ENCODE results near the gene NRBF2.

Gene NRBF2

DNA sequence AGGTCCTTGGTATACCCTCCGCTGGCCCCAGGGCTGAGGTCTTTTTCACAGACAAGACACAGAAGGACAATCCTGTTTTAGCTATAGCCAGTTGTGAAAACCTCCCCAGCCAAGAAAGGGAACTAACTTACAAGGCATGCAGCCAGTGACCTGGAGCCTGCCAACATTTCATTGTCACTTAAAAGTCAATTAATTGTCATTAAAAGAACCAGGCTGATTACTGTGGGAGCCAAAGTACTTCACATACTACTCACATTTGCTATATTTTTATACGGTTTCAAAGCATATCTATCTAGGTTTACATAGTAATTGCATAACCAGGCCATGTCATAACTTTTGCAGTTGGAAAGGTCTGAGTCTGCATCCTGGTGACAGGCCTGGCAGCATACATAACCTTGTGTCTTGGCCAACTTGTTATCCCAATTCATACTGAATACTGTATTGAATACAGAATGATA, 31.1 kb downstream of the NRBF2 start:
- no peak for DNase-seq (ENCODE audit: low read depth)

DNA sequence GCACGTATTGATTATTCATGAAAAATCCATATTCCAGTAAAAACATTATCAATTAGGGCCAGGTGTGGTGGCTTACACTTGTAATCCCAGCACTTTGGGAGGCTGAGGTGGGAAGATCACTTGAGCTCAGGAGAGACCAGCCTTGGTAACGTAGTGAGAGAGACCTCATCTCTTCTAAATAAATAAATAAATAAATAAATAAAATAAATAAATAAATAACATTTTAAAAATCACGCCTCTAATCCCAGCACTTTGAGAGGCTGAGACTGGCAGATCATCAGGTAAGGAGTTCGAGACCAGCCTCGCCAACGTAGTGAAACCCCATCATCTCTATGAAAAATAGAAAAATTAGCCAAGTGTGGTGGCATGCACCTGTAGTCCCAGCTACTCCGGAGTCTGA, 32.1 kb downstream of the NRBF2 start:
- DNase-seq (ENCODE audit: low read depth), result no peak

DNA sequence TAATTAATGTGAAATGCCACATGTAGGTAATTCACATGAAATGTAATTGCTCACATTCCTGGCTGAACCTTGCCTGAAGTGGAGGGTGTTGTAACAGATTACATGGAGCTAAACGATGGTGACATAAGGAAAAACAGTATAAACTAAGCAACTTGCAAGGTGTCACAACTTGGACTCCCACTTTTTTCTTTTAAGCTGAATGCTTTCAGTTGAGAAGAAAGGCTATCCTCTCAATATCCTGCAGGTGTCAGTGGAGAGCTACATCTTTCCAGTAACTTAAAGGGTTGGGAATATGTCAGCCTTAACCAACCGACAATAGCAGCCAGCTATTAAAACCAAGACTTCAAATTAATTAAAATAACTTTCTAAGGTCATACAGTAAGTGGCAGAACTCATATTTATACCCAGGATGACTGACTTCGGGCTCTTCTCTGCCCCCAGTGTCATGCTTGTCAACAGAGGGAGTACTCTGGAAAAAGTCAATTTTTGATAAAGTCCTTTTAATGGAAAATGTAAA, 33.7 kb downstream of the NRBF2 start:
- no peak for DNase-seq (ENCODE audit: low read depth)

DNA sequence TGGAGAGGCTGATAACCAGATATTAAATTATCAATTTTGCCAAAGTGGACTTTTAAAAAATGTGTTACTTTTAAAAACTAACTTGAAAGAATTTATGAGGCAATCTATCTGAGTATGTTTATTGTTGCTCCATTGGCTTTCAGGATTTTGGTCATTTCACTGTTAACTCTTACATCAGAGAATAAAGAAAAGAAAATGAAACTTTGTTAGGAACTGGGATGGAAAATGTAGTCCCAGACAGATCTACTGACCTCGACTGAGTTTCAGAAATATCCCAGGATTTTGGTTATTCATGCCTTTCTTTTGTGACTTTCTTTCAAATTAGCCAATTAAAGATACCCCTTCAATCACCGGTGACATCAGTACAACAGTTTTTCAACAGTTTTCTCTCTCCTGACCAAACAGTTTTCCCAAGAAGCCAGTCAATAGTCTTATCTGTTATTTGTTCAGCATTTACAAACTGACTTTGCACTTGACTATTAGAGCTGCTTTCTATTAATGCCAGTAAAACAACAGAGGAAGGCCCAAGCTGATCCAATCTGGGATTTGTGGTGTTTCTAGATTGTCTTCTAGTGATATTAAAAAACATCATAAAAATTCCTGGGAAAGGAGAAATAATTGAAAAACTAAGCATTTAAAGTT, 35.8 kb downstream of the NRBF2 start:
- DNase-seq (ENCODE audit: low read depth), result no peak

DNA sequence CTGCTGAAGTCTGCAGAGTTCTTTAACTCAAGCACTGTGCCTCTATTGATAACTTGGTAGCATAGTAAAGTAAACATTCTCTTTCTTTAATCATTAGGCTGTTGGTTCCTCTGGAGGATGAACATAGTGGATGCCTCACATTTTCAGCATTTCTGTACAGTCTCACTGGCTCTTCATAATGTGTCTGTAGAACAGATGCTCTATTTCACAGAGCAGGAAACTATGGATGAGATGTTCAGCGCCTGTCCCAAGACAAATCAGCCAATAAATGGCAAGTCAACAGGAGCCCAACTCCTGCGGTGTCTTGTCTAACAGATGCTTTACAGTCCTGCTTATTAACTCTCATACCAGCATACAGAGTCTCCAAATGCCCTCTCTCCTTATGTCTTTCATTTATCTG, 36.5 kb downstream of the NRBF2 start:
- DNase-seq (ENCODE audit: low read depth), result no peak

DNA sequence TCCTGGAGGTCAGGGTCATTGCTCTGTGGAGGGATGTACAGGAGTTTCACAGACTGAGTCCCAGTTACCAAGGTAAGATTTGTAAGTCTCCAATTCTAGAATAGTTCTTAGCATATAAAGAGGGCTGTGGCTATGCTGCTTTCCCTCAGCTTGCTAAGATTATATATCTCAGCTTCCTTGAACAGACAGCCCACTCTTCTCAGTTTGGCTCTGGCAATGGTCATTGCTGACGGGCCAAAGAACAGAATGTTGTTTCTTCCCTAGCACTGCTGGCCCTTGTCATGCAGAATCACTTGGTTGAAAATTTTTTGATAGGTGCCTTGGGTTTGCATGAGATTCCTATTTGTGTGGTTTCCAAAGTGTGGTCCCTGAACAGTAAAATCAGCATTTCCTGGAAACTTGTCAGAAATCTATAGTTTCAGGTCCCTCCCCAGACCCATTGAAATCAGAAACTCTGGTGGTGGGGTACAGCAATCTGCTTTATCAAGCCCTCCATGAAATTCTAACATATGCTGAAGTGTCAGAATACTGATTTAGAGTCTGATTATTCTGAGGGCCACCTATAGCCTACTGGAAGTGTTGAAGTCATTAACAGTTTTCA, 38.2 kb downstream of the NRBF2 start:
- DNase-seq (ENCODE audit: low read depth), result no peak

DNA sequence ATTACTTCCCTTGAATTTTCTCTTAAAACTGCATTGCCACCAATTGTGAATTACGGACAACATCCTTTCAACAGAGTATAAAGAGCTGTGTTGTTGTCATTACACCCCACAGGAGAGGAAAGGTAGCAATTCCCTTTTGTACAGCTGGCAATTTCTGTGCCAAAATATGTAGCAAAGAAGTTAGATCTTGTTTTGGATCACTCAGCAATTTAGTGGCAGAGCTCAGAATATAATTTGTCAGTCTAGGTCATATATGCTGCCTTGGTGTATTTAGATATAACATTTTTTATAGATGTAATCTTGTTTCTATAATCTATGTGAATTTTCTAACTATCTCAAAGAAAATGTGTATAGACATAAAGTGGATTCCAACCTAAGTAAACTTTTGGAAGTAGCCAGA, 38.8 kb downstream of the NRBF2 start:
- DNase-seq (ENCODE audit: low read depth), result no peak

DNA sequence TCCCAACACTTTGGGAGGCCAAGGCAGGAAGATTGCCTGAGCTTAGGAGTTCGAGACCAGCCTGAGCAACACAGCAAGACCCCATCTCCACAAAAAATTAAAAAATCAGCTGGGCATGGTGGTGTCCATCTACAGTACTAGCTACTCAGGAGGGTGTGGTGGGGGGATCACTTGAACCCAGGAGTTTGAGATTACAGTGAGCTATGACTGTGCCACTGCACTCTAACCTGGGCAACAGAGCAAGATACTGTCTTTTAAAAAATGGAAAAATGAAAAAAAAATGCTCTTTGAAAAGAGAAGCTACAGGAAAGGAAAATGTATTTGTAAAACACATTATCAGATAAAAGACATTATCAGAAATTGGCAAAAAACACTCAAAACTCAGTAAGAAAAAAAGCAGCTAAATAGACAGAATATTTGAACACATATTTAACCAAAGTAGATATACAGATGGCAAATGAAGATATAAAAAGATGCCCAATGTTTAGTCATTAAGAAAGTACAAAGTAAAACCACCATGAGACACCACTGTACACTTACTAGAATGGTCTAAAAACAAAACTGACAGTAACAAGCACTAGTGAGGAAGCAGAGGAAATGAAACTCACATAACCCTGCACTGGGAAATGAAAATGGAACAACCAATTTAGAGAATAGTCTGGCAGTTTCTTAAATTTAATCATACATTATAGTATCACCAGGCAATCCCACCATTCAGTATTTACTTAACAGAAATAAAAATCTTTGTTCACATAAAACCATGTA, 40.5 kb downstream of the NRBF2 start:
- no peak for DNase-seq (ENCODE audit: low read depth)

DNA sequence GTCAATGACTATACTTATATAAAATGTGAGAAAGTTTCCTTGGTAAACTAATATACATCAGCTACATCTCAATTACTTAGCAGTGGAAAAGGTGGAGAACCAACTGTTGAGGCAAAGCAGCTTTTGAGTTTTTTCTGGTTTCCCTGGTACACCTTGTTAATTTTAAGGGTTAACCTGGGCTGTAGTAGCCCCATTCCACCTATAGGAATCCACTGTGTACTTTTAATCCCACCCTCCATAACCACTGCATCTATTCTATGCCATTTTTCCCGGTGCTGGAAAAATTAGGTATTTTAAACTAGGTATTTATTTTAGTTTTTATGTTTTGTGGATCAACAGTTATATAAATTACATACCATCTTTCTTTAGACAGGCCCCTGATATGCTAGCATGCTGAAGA, 42.4 kb downstream of the NRBF2 start:
- no peak for DNase-seq (ENCODE audit: low read depth)

DNA sequence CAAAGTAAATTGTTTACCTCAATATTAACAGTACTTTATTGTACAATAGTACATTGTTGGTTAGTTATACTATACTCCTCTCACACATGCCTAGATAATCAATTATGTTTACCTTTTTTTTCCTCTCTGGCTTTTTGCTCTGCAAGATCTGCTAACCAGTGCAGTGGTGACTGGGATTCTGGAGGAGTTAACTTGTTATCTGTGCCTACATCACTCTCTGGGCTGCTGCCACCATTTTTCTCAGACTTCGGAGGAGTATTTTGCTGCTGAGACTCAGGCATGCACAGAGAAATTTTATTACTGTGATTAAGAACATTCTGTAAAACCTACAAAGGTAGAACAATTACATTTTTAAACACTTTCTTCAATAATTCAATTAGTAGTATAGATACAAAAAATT, 59.7 kb downstream of the NRBF2 start:
- no peak for DNase-seq (ENCODE audit: low read depth)

DNA sequence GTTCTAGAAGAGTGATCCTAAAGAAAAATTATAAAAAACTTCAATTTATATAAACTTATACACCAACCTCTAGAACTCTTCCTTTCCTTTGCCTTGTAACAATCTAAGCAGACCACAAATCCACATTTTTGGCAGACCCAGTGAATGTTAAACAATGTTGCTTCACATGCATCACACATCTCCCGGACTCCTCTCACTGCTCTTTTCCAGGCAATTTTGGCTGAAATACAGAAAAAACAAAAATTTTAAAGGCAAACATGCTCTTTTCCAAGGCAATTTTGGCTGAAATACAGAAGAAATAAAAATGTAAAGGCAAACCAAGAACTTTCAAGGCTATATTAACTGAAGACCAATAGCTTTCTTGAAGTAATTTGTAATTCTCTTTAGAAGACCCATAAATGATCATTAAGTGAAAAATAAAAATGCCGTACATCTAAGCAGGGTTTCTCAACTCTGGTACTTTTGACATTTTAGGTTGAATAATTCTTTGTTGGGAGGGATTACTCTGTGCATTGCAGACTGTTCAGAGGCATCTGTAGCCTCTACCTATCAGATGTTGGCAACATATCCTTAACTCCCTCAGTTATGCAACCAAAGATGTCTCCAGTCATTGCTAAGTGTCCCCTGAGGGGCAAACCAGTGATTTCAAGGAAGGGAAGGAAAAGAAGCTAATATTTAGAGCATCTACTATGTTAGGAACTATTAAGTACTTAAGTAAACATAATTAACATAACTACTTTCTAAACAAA, 64.4 kb downstream of the NRBF2 start:
- DNase-seq (ENCODE audit: low read depth), result no peak

DNA sequence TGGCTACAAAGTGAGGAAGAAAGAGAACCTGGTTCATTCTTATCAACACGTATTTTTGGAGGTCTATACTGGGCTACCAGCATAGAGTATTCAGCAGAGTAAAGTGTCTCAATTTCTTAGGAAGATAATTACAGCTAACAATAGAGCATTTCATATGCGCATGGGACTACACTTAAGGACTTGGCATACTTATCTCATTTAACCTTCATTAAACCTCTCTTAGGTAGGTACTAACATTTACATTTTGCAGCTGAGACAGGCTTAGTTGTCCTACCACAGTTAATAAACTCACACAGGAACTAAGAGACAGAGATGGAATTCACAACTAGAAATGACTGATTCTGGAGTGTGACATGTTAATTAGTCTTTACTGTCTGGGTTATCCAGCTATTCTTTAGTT, 66.6 kb downstream of the NRBF2 start:
- no peak for DNase-seq (ENCODE audit: low read depth)

DNA sequence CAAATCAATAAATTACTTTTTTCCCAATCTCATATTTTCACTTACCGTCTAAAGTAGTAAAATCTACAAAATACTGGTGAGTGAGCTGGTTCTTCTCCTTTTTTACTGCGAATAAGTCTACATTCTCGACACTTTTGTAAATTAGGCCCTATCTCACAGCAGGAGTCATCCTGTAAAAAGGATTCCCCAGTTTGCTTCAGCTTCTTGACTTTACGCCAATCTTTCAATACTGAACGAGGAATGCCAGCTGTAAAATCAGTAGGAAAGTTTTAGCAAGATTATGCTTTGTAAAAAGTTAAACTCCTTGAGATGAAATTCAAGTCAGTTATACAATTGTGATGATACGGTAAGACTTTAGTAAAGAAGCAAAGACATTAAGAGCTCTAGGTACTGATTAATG, 67.3 kb downstream of the NRBF2 start:
- DNase-seq (ENCODE audit: low read depth), result no peak

DNA sequence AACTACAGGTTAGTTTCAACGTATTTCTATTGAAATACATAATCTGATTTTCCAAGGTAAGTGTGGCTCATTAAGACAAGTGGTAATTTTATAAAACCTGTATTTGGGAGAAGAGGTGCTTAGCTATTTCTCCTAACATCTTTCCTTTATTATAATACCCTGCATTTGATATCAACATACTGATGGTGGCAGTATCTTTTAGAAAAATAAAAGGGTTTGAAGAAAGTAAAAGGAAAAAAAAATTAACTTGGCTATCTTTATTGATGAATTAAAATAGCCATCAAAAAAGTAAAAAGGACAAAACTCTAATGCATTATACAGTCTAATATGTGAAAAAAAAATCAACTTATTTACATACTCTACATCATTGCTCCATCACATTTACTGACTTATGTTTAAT, 68.0 kb downstream of the NRBF2 start:
- no peak for DNase-seq (ENCODE audit: low read depth)
